A549 (cell line): ENCODE data around the gene COPZ2. TPM values are rescaled to one million over a fixed set of nuclear protein-coding genes. Genes with fewer than 3 reads are reported as not detected.

ENCODE experiments used
- ATAC-seq, 2 experiments: fragments of 200-7000 bp in 1 of 2; fragments of >200 bp in 1 of 2; cut with Nextera tagmentation in 1 of 2; cut with Tn5 transposase in 1 of 2; 3 replicates each; pipeline versions ENCODE4 v1.8.0 to v1.9.1; 2018 to 2020; ENCODE audit warnings: mild to moderate bottlenecking in 1 of 2, moderate library complexity in 1 of 2
- CTCF ChIA-PET: fragments of 300-600 bp; sonication (Branson Sonifier 250); formaldehyde crosslinking; extraction: SDS; loops from one replicate; lab custom pipeline; 2021; ENCODE audit warnings: antibody characterized with exemption, inconsistent platforms; lab: Yijun Ruan, JAX
- POLR2A ChIA-PET: fragments of 350-600 bp; formaldehyde crosslinking; extraction: SDS; loops from one replicate; lab custom pipeline; 2021; ENCODE audit warnings: antibody characterized with exemption, inconsistent platforms; lab: Yijun Ruan, JAX
- DNase-seq, 2 experiments: peaks; one replicate each; pipeline versions ENCODE4 v3.0.0 to v3.0.0-alpha.2; 2011 to 2016; ENCODE audit warnings: low read depth in 1 of 2, low spot score in 1 of 2
- FAIRE-seq: peaks from 2 replicates; lab custom pipeline; 2011; peaks lifted over from hg19 to GRCh38; lab: Jason Lieb, UNC
- H3K27ac ChIP-seq, 2 experiments: fragments of >200 bp; sonication (Bioruptor Twin); formaldehyde crosslinking; 3 replicates each; pipeline ENCODE4 v1.5.1; 2016 to 2017
- H3K4me1 ChIP-seq: fragments of >200 bp; sonication (Bioruptor Twin); formaldehyde crosslinking; 3 replicates; pipeline ENCODE4 v1.6.1; 2016
- H3K4me2 ChIP-seq: fragments of >200 bp; sonication (Bioruptor Twin); formaldehyde crosslinking; 3 replicates; pipeline ENCODE4 v1.6.1; 2016
- H3K4me3 ChIP-seq: fragments of >200 bp; sonication (Bioruptor Twin); formaldehyde crosslinking; 3 replicates; pipeline ENCODE4 v1.5.1; 2016
- H3K9me3 ChIP-seq: fragments of >200 bp; sonication (Bioruptor Twin); formaldehyde crosslinking; 3 replicates; pipeline ENCODE4 v1.6.1; 2016
- EHF ChIP-seq: fragments of 250-450 bp; sonication (Bioruptor Pico); IDR thresholded peaks from 2 replicates; pipeline ENCODE4 v1.5.0; 2020; ENCODE audit warnings: mild to moderate bottlenecking
- ESRRA ChIP-seq: fragments of 150-350 bp; IDR thresholded peaks from 2 replicates; pipeline ENCODE4 v1.6.1; 2014; ENCODE audit warnings: mild to moderate bottlenecking, low read length, borderline replicate concordance
- FOXS1 ChIP-seq: fragments of 250-450 bp; sonication (Bioruptor Pico); IDR thresholded peaks from 2 replicates; pipeline ENCODE4 v1.5.0; 2020; ENCODE audit warnings: mild to moderate bottlenecking, moderate library complexity
- GATA3 ChIP-seq: IDR thresholded peaks from 2 replicates; pipeline ENCODE4 v1.6.1; 2012; ENCODE audit warnings: borderline replicate concordance
- HOXA7 ChIP-seq: fragments of 250-450 bp; sonication (Bioruptor Pico); IDR thresholded peaks from 2 replicates; pipeline ENCODE4 v1.5.0; 2020; ENCODE audit warnings: mild to moderate bottlenecking, moderate library complexity
- HOXB13 ChIP-seq: fragments of 250-450 bp; sonication (Bioruptor Pico); IDR thresholded peaks from 2 replicates; pipeline ENCODE4 v1.5.0; 2020; ENCODE audit warnings: low read depth, mild to moderate bottlenecking, moderate library complexity
- JUNB ChIP-seq: fragments of >200 bp; sonication (Bioruptor Twin); formaldehyde crosslinking; IDR thresholded peaks from 2 replicates; pipeline ENCODE4 v1.6.1; 2016
- MYC ChIP-seq: IDR thresholded peaks from 2 replicates; pipeline ENCODE4 v1.6.1; 2012; ENCODE audit warnings: mild to moderate bottlenecking, inconsistent platforms, low read length, improper control_type of control experiment, borderline replicate concordance
- NFE2L2 ChIP-seq: fragments of 150-350 bp; conservative IDR thresholded peaks from 2 replicates; pipeline ENCODE4 v1.6.1; 2014; ENCODE audit warnings: low read length
- POLR2A ChIP-seq: IDR thresholded peaks from 2 replicates; pipeline ENCODE4 v1.6.1; 2012; ENCODE audit warnings: mild to moderate bottlenecking, low read length
- POLR2AphosphoS2 ChIP-seq: conservative IDR thresholded peaks from 2 replicates; pipeline ENCODE4 v1.6.1; 2012; ENCODE audit warnings: low read length, improper control_type of control experiment, inconsistent platforms
- RARB ChIP-seq: fragments of 250-450 bp; sonication (Bioruptor Pico); IDR thresholded peaks from 2 replicates; pipeline ENCODE4 v1.8.0; 2021; ENCODE audit warnings: mild to moderate bottlenecking, moderate library complexity
- RCOR1 ChIP-seq: fragments of 150-350 bp; IDR thresholded peaks from 2 replicates; pipeline ENCODE4 v1.6.1; 2014; ENCODE audit warnings: antibody characterized with exemption, low read length, low read depth
- RFX5 ChIP-seq: fragments of 450-650 bp; IDR thresholded peaks from 2 replicates; pipeline ENCODE4 v1.7.1; 2014; ENCODE audit warnings: antibody characterized with exemption, mild to moderate bottlenecking, moderate library complexity
- SMC3 ChIP-seq: fragments of >200 bp; sonication (Bioruptor Twin); formaldehyde crosslinking; IDR thresholded peaks from 3 replicates; pipeline ENCODE4 v1.6.1; 2018; ENCODE audit warnings: inconsistent platforms
- ZFP36 ChIP-seq: fragments of 450-650 bp; IDR thresholded peaks from 2 replicates; pipeline ENCODE4 v1.6.1; 2014; ENCODE audit warnings: borderline replicate concordance; ENCODE audit not compliant: partially characterized antibody
- ZSCAN20 ChIP-seq: fragments of 250-450 bp; sonication (Bioruptor Pico); IDR thresholded peaks from 2 replicates; pipeline ENCODE4 v1.8.0; 2022; ENCODE audit warnings: mild to moderate bottlenecking, moderate library complexity
- WGBS: methylation state at CpG from one replicate; pipeline ENCODE4 v1.1.6; 2017; ENCODE audit errors: missing lambda C conversion rate; 5-methylcytosine and 5-hydroxymethylcytosine counted together
- polyA plus RNA-seq, 4 experiments: library from polyadenylated mRNA; depleted of rRNA in 3 of 4; stranded (reverse); fragments of >200 nt; fragmentation: RNase III in 1 of 4; extraction: RNeasy Plus Mini Kit Qiagen cat#74134 plus additional on column Dnase treatment in 1 of 4; gene quantifications; 2 replicates in 3 of 4; 3 replicates in 1 of 4; pipeline ENCODE4 v1.2.3, GENCODE V29; 2011 to 2017
- TF ChIP-seq, protein P1 (sequence below): fragments of 450-650 bp; IDR thresholded peaks from 2 replicates; pipeline ENCODE4 v1.6.1; 2014; ENCODE audit warnings: antibody characterized with exemption
- TF ChIP-seq, protein P2 (sequence below): IDR thresholded peaks from 2 replicates; pipeline ENCODE4 v1.6.1; 2012
- TF ChIP-seq, protein P3 (sequence below): fragments of 200-600 bp; sonication (generic); IDR thresholded peaks from 2 replicates; pipeline ENCODE4 v1.6.1; 2016; ENCODE audit warnings: antibody characterized with exemption, mild to moderate bottlenecking, moderate library complexity
- TF ChIP-seq, protein P4 (sequence below): fragments of 250-450 bp; sonication (Bioruptor Pico); IDR thresholded peaks from 2 replicates; pipeline ENCODE4 v1.5.0; 2021; ENCODE audit warnings: mild to moderate bottlenecking, moderate library complexity, borderline replicate concordance

Gene COPZ2
- polyA plus RNA-seq, 2 of the 4 experiments (the other 2 are of a cell fraction) = 10.6 to 19.3 TPM

DNA sequence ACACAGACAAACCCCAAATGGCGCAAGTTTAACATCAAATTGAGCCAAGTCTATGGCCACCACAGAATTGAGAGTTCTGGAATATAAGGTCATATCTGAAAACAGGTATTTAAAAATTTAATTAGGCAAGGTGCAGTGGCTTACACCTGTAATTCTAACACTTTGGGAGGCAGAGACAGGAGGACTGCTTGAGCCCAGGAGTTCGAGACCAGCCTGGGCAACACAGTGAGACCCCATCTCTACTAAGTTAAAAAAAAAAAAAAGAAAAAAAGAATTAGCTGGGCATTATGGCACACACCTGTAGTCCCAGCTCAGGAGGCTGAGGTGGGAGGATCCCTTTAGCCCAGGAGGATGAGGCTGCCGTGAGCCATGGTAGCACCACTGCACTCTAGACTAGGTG lies 29.6 kb upstream of the COPZ2 start (continued):
- TF ChIP-seq RCOR1 (no peak), EHF (CRISPR knock-in tag) (no peak), RFX5 (no peak), RARB (no peak)

DNA sequence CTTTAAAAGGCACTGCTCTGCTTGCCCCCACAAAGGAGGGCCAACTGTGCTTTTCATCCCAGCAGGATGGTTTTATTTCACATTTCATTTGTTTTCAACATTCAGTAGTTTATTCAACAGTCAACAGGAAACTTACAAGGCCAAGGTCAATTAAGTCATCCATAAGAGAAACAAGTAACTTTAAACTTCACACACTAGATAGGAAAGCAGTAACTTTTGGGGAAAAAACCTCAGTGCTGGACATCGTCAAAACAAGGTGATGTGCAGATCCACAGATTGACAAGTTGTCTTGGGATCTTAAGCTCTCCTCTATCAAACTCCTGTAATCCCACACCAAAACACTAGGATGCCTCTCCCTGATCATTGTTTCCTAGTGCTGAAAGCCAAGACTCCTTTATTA lies 29.1 kb upstream of the COPZ2 start:
- no peaks in the 10 kb centered on the region for H3K9me3 ChIP-seq
- no peak for FAIRE-seq
- POLR2A ChIA-PET = interaction anchor here (3.8 kb wide), 1 partner anchor 18 kb away, joined by 34 read pairs; the partner anchor contains the start of gene NFE2L1
- H3K4me1 ChIP-seq = no peaks in the 10 kb centered on the region
- no peak for TF ChIP-seq POLR2AphosphoS2
- TF ChIP-seq MYC = no peak
- TF ChIP-seq SMC3 = no peak
- TF ChIP-seq, protein P1, sequence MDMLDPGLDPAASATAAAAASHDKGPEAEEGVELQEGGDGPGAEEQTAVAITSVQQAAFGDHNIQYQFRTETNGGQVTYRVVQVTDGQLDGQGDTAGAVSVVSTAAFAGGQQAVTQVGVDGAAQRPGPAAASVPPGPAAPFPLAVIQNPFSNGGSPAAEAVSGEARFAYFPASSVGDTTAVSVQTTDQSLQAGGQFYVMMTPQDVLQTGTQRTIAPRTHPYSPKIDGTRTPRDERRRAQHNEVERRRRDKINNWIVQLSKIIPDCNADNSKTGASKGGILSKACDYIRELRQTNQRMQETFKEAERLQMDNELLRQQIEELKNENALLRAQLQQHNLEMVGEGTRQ = no peak
- no peak for TF ChIP-seq RFX5
- no peak for TF ChIP-seq NFE2L2
- no peak for TF ChIP-seq ESRRA
- TF ChIP-seq HOXA7 = no peak
- TF ChIP-seq JUNB = no peak
- TF ChIP-seq, protein P2, sequence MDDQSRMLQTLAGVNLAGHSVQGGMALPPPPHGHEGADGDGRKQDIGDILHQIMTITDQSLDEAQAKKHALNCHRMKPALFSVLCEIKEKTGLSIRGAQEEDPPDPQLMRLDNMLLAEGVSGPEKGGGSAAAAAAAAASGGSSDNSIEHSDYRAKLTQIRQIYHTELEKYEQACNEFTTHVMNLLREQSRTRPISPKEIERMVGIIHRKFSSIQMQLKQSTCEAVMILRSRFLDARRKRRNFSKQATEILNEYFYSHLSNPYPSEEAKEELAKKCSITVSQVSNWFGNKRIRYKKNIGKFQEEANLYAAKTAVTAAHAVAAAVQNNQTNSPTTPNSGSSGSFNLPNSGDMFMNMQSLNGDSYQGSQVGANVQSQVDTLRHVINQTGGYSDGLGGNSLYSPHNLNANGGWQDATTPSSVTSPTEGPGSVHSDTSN = no peak
- no peak for TF ChIP-seq FOXS1 (CRISPR knock-in tag)
- TF ChIP-seq GATA3 = no peak
- TF ChIP-seq HOXB13 (CRISPR knock-in tag) = no peak
- no peak for TF ChIP-seq POLR2A
- TF ChIP-seq ZFP36 = no peak
- ATAC-seq = peak in 1 of 2 experiments; percentile 37; a peak in 3 of 6 replicates
- 92% methylated on average over 1 of the region's 1 CpG for WGBS
- no peak for DNase-seq
- no peak overlapping the region for H3K4me2 ChIP-seq
- H3K4me3 ChIP-seq = no peak overlapping the region
- CTCF ChIA-PET = interaction anchor here (0.6 to 46.6 kb wide), 9 partner anchors 3 to 470 kb away, joined by 3 to 1398 read pairs (median 3); partner anchors contain the start of genes COPZ2 and NFE2L1
- no peak overlapping the region for H3K27ac ChIP-seq

DNA sequence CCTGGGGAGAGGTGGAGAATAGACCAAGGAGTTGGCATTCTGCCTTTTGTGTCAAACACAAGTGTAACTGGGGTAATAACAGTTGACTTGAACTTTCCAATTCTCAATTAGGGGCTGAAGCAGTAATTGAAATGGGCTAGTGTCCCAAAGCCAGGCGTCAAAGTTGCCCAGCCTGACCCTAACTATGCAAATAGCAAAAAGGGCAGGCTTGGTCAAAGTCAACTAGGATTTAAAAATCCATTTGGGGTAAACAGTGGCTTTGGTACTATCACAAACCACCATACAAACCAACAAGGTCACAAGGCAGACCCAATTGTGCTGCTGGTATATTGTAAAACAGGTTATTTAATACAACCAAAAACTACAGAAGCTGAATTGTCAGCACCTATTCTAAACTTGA lies 28.6 kb upstream of the COPZ2 start:
- no peak for FAIRE-seq
- no peak overlapping the region for H3K4me2 ChIP-seq
- ATAC-seq = no peak
- DNase-seq = no peak
- H3K9me3 ChIP-seq = no peaks in the 10 kb centered on the region
- CTCF ChIA-PET = interaction anchor here (0.6 to 46.6 kb wide), 7 partner anchors 3 to 88 kb away, joined by 3 to 1398 read pairs (median 4); partner anchors contain the start of genes COPZ2 and NFE2L1
- no peak overlapping the region for H3K27ac ChIP-seq
- no peak overlapping the region for H3K4me3 ChIP-seq
- whole genome bisulfite sequencing = 93% methylated on average over 1 of the region's 1 CpG
- POLR2A ChIA-PET = interaction anchor here (3.8 kb wide), 1 partner anchor 18 kb away, joined by 34 read pairs; the partner anchor contains the start of gene NFE2L1
- no peaks in the 10 kb centered on the region for H3K4me1 ChIP-seq
- TF ChIP-seq, protein P3, sequence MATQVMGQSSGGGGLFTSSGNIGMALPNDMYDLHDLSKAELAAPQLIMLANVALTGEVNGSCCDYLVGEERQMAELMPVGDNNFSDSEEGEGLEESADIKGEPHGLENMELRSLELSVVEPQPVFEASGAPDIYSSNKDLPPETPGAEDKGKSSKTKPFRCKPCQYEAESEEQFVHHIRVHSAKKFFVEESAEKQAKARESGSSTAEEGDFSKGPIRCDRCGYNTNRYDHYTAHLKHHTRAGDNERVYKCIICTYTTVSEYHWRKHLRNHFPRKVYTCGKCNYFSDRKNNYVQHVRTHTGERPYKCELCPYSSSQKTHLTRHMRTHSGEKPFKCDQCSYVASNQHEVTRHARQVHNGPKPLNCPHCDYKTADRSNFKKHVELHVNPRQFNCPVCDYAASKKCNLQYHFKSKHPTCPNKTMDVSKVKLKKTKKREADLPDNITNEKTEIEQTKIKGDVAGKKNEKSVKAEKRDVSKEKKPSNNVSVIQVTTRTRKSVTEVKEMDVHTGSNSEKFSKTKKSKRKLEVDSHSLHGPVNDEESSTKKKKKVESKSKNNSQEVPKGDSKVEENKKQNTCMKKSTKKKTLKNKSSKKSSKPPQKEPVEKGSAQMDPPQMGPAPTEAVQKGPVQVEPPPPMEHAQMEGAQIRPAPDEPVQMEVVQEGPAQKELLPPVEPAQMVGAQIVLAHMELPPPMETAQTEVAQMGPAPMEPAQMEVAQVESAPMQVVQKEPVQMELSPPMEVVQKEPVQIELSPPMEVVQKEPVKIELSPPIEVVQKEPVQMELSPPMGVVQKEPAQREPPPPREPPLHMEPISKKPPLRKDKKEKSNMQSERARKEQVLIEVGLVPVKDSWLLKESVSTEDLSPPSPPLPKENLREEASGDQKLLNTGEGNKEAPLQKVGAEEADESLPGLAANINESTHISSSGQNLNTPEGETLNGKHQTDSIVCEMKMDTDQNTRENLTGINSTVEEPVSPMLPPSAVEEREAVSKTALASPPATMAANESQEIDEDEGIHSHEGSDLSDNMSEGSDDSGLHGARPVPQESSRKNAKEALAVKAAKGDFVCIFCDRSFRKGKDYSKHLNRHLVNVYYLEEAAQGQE = no peak
- TF ChIP-seq, protein P4, sequence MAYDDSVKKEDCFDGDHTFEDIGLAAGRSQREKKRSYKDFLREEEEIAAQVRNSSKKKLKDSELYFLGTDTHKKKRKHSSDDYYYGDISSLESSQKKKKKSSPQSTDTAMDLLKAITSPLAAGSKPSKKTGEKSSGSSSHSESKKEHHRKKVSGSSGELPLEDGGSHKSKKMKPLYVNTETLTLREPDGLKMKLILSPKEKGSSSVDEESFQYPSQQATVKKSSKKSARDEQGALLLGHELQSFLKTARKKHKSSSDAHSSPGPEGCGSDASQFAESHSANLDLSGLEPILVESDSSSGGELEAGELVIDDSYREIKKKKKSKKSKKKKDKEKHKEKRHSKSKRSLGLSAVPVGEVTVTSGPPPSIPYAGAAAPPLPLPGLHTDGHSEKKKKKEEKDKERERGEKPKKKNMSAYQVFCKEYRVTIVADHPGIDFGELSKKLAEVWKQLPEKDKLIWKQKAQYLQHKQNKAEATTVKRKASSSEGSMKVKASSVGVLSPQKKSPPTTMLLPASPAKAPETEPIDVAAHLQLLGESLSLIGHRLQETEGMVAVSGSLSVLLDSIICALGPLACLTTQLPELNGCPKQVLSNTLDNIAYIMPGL = no peak
- TF ChIP-seq ZSCAN20 (CRISPR knock-in tag) = no peak
